Right ventricle myocardium inferior (tissue), 1 donor: ENCODE results near the gene UBE2D3. TPM values are rescaled to one million over a fixed set of nuclear protein-coding genes. Genes with fewer than 3 reads are reported as not detected.
"Not testable (repeated sequence)": the region's sequence is repeated elsewhere in the genome, so short reads cannot be mapped to it uniquely, and the experiment has no call there.

Experiments used
- ATAC-seq: fragments of 200-7000 bp; cut with Tn5 transposase; one replicate; pipeline ENCODE4 v1.9.1; 2020; ENCODE audit warnings: mild to moderate bottlenecking, moderate library complexity
- DNase-seq: peaks from one replicate; pipeline ENCODE4 v3.0.0; 2021; ENCODE audit errors: missing footprints
- intact Hi-C: fragments of 100-400 bp; cut with DNase I; formaldehyde crosslinking; loops from one replicate; pipeline ENCODE4 v1.11.0; 2022
- long read RNA-seq: library from polyadenylated mRNA; unstranded; transcript quantifications from one replicate; pipeline ENCODE4 v2.0.0, GENCODE V29; 2021
- total RNA-seq: library from RNA; stranded (reverse); fragmentation: NEBNext Ultra II Directional; extraction: Animal tissue kit (Norgen Biotek cat#: 25700); gene quantifications from one replicate; pipeline ENCODE4 v1.2.1, GENCODE V29; 2021
- donor health status: DM: no; HTN: yes; CAD: no; lungs with severe emphysema.

The UBE2D3 gene
- 261 TPM for total RNA-seq
- long read RNA-seq, transcript UBE2D3-208 (8 exons, 2,227 nt), result minor isoform, 7 of 135 reads
- long read RNA-seq, transcript UBE2D3-203 (8 exons, 2,389 nt), result minor isoform, 8 of 135 reads
- long read RNA-seq, transcript UBE2D3-210 (8 exons, 3,990 nt), result major isoform, 46 of 135 reads
- long read RNA-seq, transcript UBE2D3-207 (8 exons, 2,368 nt), result minor isoform, 10 of 135 reads
- long read RNA-seq, partial matches to known transcripts, result 28 of 135 reads
- long read RNA-seq, other reads (novel, unspliced or antisense), result 33 of 135 reads

DNA sequence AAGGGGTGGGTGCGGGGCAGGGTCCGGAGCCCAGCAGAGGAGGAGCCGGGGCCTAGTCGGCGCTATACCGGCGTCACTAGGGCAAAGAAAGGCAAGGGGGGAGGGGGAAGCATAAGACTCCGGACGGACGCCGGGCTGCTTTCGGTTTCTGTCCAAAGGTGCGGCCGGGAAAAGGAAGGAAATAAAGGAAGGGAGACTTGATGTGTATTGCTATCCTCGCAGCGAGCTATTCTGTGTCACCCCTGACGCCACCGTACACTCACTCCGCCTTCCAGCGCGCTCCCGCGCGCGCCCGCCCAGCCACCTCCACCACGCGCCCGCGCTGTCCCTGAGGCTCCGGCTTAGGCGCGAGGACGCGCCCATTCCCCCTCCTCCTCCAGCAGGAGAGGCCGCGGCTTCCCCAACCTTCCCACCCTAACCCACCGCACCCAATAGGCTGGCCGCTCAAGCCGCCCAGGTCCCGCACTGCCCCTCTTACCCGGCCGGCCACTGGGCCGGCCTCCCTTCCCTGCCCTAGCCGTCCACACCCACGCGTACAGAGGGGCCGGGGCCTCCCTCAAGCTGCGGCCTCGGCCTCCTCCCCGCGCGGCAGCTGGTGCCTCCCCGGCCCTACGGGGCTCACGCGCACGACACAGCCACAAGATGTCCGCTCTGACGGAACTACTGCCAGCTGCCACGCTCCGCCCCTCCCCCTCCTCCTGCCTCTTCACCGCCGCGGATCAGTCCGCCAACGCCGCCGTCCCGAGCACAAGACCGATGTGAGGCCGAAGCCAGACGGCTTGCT lies at the start of gene UBE2D3:
Gene UBE2D3, minus strand, starts transcription at position 662 of the 784 bp plus-strand sequence. CDS start 1,043 bp downstream, outside the sequence.
- ATAC-seq, result peak; percentile 76
- intact Hi-C loops, result loop anchor here (1.0 to 5.0 kb wide), 6 partner anchors 18 to 326 kb away; partner anchors contain the start of genes BDH2, MANBA, NFKB1 and SLC9B1
- DNase-seq, result peak; percentile 96

- ATAC-seq (no peak), DNase-seq (no peak)
- intact Hi-C loops, result no loop called here
Measured at GRCh38 chr4:102871772-102872171, 44.4 kb upstream of the UBE2D3 start.

DNA sequence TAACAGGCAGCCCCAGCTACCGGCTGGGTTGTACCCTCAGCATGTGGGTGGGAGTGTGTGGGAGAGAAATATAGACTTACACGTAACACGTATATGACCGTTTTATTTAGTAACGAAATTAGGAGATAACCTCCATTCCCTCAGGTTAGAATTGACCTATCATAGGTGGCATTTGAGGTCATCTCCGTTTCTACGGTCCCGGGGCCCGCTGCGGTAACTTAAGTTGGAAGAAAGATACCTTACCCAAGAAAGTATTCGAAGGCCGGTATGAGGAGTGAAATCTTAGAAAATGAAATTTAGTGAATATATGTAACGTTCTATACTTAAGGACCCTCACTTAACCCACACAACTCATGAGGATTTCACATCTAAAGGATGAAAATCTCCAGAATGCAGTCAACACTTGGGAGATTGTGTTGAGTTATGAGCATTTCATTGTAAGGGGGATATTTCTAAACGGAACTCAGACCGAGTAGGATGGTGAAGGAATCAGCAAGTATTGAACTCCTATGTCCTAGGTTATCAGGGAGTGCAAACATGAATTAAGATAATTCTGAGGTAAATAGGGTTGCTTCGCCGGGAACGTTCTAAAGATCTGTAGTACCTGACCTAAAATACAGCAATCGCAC lies 42.3 kb upstream of the UBE2D3 start:
- ATAC-seq (no peak), DNase-seq (no peak)
- intact Hi-C loops, result loop anchor here (1.0 to 10.0 kb wide), 3 partner anchors 42 to 245 kb away; partner anchors contain the start of genes SLC9B1 and UBE2D3

GRCh38 chr4:102868781-102869568 lies 41.6 kb upstream of the UBE2D3 start, which contains the start of gene CISD2:
Gene CISD2 (plus strand): TSS chr4:102868992. CDS start chr4:102869085, 93 bp downstream.
- DNase-seq (peak; percentile 96), ATAC-seq (peak; percentile 99)
- intact Hi-C loops, result loop anchor here (1.0 to 10.0 kb wide), 3 partner anchors 42 to 244 kb away; partner anchors contain the start of genes SLC9B1 and UBE2D3

GRCh38 chr4:102868153-102868780 lies 40.9 kb upstream of the UBE2D3 start:
- DNase-seq (peak; percentile 64), ATAC-seq (peak; percentile 51)
- intact Hi-C loops, result loop anchor here (5.0 to 10.0 kb wide), 2 partner anchors 149 to 243 kb away; partner anchors contain the start of gene SLC9B1

DNA sequence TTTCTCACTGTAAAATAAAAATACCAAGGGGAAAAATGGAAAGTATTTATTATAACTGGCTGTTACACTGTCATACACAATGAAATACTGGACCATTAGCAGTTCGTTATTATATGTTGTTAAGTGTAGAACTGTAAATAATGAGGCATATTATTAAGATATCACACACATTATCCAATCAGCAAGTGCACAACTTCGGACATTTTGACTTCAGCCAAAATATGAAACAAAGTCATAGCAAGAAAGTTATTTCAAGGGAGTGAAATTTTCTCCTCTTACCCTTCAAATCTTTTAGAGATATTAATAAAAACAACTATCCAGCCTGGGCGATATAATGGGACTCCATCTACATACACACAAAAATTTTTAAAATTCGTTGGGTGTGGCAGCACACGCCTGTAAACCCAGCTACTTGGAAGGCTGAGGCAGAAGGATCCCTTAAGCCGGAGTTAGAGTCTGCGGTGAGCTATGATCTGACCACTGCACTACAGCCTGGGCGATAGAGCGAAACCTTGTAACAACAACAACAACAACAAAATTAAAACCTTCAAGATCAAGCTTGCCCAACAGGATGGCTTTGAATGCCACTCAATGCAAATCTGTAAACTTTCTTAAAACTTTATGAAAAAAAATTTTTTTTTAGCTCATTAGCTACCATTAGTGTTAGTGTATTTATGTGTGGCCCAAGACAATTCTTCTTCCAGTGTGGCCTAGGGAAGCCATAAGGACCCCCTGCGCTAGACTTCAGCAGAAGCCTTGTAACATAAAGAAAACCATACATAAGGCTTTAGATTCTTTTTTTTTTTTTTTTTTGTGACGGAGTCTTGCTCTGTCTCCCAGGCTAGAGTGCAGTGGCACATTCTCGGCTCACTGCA lies 40.2 kb upstream of the UBE2D3 start:
- intact Hi-C loops, result loop anchor here (5.0 to 10.0 kb wide), 2 partner anchors 150 to 243 kb away; partner anchors contain the start of gene SLC9B1
- ATAC-seq (no peak), DNase-seq (no peak)

DNA sequence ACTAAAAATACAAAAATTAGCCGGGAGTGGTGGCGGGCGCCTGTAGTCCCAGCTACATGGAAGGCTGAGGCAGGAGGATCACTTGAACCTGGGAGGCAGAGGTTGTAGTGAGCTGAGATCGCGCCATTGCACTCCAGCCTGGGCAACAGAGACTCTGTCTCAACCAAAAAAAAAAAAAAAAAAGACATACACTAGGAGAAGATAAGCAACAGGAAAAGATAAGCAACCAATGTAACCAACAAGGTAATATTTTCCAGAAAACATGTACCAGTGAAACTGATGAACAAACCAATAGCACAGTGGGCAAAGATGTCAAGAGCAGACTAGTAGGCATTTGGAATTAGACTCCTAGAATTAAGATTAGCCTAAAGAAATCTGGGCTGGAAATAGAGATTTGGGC lies 38.0 kb upstream of the UBE2D3 start:
- DNase-seq, ATAC-seq: not testable (repeated sequence)
- intact Hi-C loops, result loop anchor here (5.0 to 10.0 kb wide), 2 partner anchors 152 to 241 kb away; partner anchors contain the start of gene SLC9B1

- no peak for ATAC-seq
- intact Hi-C loops, result loop anchor here (10.0 kb wide), 1 partner anchor 238 kb away; no protein-coding TSS in a partner anchor
- no peak for DNase-seq
Measured at GRCh38 chr4:102862747-102863146, 35.4 kb upstream of the UBE2D3 start.

DNA sequence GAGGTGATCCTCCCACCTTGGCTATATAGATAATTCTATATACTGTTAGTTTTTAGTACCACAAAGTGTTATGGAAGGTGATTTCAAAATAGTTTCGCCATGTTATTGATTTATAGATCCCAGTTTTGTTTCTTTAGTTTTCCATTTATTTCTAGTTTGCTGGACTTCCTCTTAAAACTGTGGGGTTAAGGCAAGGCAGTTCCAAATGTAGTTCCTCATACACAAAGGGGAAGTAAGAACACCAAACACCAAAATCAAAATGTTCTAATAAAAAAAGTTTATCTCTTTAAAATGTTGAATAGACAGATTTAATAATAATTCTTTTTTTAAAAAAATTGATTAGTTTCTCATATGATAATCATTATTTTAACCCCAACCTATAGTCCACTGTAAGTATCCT lies 34.7 kb upstream of the UBE2D3 start:
- no peak for DNase-seq
- intact Hi-C loops, result loop anchor here (10.0 kb wide), 1 partner anchor 237 kb away; no protein-coding TSS in a partner anchor
- no peak for ATAC-seq

DNA sequence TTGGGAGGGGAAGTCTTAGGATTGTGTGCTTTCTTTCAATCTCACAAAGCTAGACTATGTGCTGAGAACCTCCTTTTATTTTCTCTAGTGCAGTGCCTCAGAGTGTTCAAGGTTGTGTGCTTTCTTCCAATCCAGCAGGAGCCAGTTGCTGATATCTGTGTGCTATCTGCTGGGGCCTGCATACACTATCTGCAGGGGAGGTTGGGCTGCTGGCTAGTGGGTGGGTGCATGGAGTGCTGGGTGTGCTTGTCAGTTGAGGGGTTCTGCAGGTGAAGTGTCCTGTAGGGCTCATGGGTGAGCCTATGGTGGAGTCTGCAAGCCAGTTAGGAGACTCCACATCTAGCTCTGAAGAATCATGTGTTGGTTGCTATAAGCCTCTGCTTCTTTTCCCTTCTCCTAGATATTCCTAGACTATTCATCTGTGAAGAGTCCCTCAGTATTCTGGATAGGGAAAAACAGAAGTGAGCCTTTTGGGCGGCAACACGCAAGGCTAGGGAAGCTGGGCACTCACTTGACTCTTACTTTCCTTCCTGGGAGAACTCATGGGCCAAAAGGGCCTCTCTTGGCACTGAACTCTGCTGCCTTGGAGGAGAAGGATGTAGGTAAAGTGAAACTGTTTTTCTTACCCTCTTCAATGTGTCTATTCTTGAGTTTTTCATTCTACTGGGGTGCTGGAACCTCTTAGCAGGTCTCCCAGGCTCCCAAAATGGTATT lies 33.4 kb upstream of the UBE2D3 start:
- ATAC-seq, result peak; percentile 39
- no peak for DNase-seq
- intact Hi-C loops, result loop anchor here (10.0 kb wide), 1 partner anchor 236 kb away; no protein-coding TSS in a partner anchor

GRCh38 chr4:102858828-102859464 lies 31.6 kb upstream of the UBE2D3 start:
- no peak for DNase-seq
- ATAC-seq, result no peak
- intact Hi-C loops, result no loop called here

DNA sequence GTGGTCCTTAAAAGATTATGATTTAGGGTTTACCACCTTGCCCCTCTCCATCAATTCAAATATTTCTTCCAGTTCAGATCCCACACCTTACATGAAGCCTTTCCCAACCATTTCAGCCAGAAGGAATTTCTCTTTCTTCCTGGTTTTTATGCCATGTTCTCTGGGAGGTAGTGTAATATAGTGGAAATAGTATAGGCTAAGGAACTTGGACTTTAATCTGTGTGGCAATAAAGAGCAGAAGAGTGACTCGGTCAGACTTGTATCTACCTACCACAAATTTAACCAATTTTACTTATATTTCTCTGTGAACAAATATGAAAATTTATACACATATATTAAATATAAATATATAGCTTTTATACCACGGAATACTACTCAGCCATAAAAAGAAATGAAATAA lies 23.0 kb upstream of the UBE2D3 start:
- intact Hi-C loops, result no loop called here
- ATAC-seq (no peak), DNase-seq (no peak)

DNA sequence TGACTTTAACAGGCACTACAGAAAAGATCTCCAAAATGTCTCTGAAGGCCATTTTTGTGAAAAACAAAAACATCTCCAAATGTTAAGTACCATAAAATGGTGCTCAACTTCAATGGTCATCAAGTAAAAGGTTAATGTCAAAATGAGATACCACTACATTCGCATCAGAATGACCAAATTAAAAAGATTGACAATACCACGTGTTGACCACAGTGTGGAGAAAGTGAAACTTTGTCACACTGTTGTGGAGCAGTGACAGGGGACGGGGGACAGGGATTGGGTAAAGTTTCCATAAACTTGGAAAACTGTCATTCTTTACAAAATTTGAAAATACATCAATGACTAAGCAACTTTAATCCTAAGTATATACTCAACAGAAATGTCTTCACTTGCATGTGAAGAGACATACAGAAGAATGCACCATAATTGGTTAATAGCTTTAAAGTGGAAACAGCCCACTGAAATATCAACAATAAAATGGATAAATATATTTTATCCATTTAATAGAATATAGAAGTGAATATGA lies 22.3 kb upstream of the UBE2D3 start:
- ATAC-seq (no peak), DNase-seq (no peak)
- intact Hi-C loops, result no loop called here

DNA sequence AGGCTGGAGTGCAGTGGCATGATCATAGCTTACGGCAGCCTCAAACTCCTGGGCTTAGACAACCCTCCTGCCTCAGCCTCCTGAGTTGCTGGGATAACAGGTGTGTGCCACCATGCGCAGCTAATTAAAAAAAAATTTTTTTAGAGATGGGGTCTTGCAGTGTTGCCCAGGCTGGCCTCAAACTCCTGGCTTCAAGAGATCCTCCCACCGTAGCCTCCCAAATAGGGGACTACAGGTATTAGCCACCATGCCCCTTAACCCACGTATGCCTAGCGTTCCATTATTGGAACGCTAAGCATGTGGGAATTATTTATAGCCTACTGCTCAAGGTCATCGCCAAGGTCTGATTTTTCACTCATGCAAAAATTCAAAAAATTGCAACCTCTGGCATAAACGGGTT lies 20.3 kb upstream of the UBE2D3 start:
- intact Hi-C loops, result no loop called here
- ATAC-seq, result no peak

DNA sequence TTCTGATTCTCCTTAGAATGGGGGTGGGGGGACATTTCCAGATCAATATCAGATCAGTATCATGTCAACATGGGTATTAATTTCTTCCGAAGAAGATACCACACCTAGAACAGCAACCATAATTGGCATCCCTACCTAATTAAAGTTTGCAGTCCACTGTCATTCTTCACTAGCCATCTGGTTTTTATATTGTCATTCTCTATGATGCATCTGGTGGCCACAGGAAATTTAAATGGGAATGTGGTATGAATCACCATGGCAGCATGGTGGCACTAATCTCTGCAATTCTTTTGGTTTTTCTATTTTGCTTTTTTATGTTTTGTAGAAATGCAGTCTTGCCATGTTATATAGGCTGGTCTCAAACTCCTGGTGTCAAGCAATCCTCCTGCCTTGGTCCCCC lies 16.6 kb upstream of the UBE2D3 start:
- DNase-seq, result no peak
- intact Hi-C loops, result no loop called here
- ATAC-seq, result no peak

More for the DNA sequence above, 20.3 kb upstream of the UBE2D3 start:
- DNase-seq, result no peak
